GM13977 (cell line): ENCODE data around the gene AACS.
"Not testable (repeated sequence)": the region's sequence is repeated elsewhere in the genome, so short reads cannot be mapped to it uniquely, and the experiment has no call there.

Experiments used
- DNase-seq: peaks from one replicate; pipeline ENCODE4 v3.0.0; 2012; ENCODE audit warnings: low spot score
- CTCF ChIP-seq: IDR thresholded peaks from 2 replicates; pipeline ENCODE4 v1.5.1; 2012; ENCODE audit warnings: mild to moderate bottlenecking, control low read depth; ENCODE audit not compliant: insufficient read depth; ENCODE audit errors: extremely low read depth, missing control alignments
- in situ Hi-C: fragments of 300-500 bp; cut with MboI; formaldehyde crosslinking; loops from one replicate; pipeline ENCODE4 v1.12.0; 2022; ENCODE audit warnings: low sequenced_read_pairs, low pct_unique_long_range_greater_than_20kb, mixed read lengths, inconsistent platforms; ENCODE audit not compliant: unreplicated experiment

AACS gene

GRCh38 chr12:125076103-125076502 is 10.9 kb downstream of the AACS start:
- TF ChIP-seq CTCF = no peak
- in situ Hi-C loops = no loop called here
- DNase-seq = no peak

- DNase-seq = no peak
- in situ Hi-C loops = no loop called here
These were observed 13.8 kb downstream of the AACS start for GRCh38 chr12:125079084-125079483.

GRCh38 chr12:125079648-125080645 is 14.7 kb downstream of the AACS start:
- no peak for TF ChIP-seq CTCF
- in situ Hi-C loops = no loop called here
- DNase-seq = no peak

More at GRCh38 chr12:125079084-125079483, 13.8 kb downstream of the AACS start:
- TF ChIP-seq CTCF = no peak

- in situ Hi-C loops = no loop called here
- TF ChIP-seq CTCF = no peak
- DNase-seq = no peak
These were observed 16.2 kb downstream of the AACS start for GRCh38 chr12:125081427-125081826.

GRCh38 chr12:125083072-125083471 is 17.8 kb downstream of the AACS start:
- TF ChIP-seq CTCF = no peak
- no peak for DNase-seq
- in situ Hi-C loops = no loop called here

- DNase-seq, in situ Hi-C loops: not testable (repeated sequence)
These were observed 23.0 kb downstream of the AACS start for GRCh38 chr12:125088199-125088598.

- in situ Hi-C loops = no loop called here
- TF ChIP-seq CTCF = no peak
- DNase-seq = no peak
These were observed 23.8 kb downstream of the AACS start for GRCh38 chr12:125089083-125089482.
